Measurements from ENCODE around the gene TADA1. TPM values are rescaled to one million over a fixed set of nuclear protein-coding genes. Genes with fewer than 3 reads are reported as not detected.

TADA1 gene
- total RNA-seq, 1 donor from 2014 or later, result 11.0 TPM

DNA sequence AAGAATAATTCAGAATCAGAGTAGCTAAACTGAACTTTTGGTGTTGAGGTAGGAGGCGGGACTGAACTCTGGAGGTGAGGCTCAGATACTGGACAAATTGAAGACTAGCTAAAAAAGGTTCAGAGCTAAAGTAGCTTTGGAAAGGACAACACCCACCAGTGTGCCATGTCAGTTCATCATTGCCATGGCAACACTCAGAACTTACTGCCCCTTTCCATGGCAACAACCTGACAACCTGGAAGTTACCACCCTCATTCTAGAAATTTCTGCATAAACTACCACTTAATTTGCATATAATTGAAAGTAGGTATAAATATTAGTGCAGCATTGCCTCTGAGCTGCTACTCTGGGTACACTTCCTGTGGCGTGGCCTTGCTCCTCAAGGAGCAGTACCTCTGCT is 67.1 kb downstream of the TADA1 start:
- DNase-seq (ENCODE audit: low spot score), result no peak
- intact Hi-C loops (cut with DNase I), result no loop called here

Other genes starting within 250 kb of the TADA1 start
- gene POGK, start 36.8 kb downstream of the TADA1 start, total RNA-seq, result 18.5 TPM
- 23.1 TPM for gene ILDR2, start 99.3 kb upstream of the TADA1 start, total RNA-seq
- gene MAEL, start 113.0 kb upstream of the TADA1 start, total RNA-seq, result 4.3 TPM
- gene GPA33, start 214.1 kb upstream of the TADA1 start, total RNA-seq, result 2.7 TPM
- 462 TPM for gene STYXL2, start 217.8 kb upstream of the TADA1 start, total RNA-seq

All from cardiac septum (tissue), 1 donor.